ENCODE results near the gene AGAP9.
"Not testable (repeated sequence)": the region's sequence is repeated elsewhere in the genome, so short reads cannot be mapped to it uniquely, and the experiment has no call there.

DNA sequence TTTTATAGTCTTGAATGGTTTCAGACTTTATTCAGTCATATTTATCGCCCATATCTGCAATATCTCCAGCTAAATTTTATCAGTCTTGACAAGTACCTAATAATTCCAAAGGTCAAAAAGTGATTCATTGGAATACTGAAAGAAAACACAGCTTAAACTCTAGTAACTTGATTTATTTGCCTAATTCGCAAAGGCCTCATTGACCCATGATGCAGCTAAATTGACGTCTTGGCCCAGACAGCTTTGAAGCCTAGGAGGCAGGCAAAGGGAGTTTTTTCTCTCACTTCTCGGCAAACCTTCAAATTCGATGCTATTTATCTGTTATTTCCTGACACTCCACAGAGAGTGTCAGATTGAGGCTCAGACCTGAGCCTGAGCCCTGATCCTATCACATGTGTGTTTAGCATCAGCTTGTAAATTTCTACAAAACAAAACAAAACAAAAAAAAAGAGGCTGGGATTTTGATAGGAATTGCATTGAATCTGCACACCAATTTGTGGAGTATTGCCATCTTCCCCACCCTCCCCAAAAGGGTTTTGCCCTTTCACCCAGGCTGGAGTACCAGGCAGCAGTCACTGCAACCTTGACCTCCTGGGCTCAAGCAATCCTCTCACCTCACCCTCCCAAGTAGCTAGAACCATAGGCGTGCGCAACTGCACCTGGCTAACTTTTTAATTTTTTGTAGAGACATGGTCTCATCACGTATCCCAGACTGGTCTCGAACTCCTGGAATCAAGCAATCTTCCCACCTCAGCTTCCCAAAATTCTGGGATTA, 47.9 kb upstream of the AGAP9 start:
- not testable (repeated sequence) for TF ChIP-seq CTCF (IDR thresholded peaks at IDR 0.05; ENCODE audit: low read depth, low read length); EZH2phosphoT487 (IDR thresholded peaks at IDR 0.05; ENCODE audit: low read depth)

Measured in OCI-LY3 (cell line).